Lung (tissue), 12 donors: ENCODE measurements around the gene UGP2. TPM values are rescaled to one million over a fixed set of nuclear protein-coding genes. Genes with fewer than 3 reads are reported as not detected.

ENCODE experiments used
- ATAC-seq: fragments of 200-7000 bp; cut with Tn5 transposase; one replicate; pipeline ENCODE4 v1.9.1; 2020; ENCODE audit warnings: moderate number of reproducible peaks; ENCODE audit not compliant: insufficient read depth, low FRiP score
- DNase-seq, 3 donors: peaks; one replicate each; pipeline ENCODE4 v3.0.0-alpha.2; 2013 to 2017
- H3K27ac ChIP-seq, 2 donors: one replicate each; pipeline ENCODE4 v1.5.1; 2013; ENCODE audit warnings: mild to moderate bottlenecking in 2 of 2, moderate library complexity in 2 of 2, control low read depth in 1 of 2, inconsistent platforms in 1 of 2, low read depth in 1 of 2, low read length in 1 of 2
- H3K27me3 ChIP-seq, 3 donors: one replicate each; pipeline ENCODE4 v1.5.1; 2013; ENCODE audit warnings: low read length in 2 of 3; ENCODE audit not compliant: control insufficient read depth in 3 of 3, insufficient read depth in 3 of 3
- H3K36me3 ChIP-seq, 4 donors: one replicate each; pipeline ENCODE4 v1.5.1; 2013; ENCODE audit warnings: low read length in 4 of 4, mild to moderate bottlenecking in 1 of 4, moderate library complexity in 1 of 4; ENCODE audit not compliant: control insufficient read depth in 4 of 4, insufficient read depth in 4 of 4
- H3K4me1 ChIP-seq, 5 donors: one replicate each; pipeline ENCODE4 v1.5.1; 2013; ENCODE audit warnings: low read length in 5 of 5, mild to moderate bottlenecking in 2 of 5, moderate library complexity in 1 of 5; ENCODE audit not compliant: control insufficient read depth in 5 of 5, insufficient read depth in 5 of 5
- H3K4me3 ChIP-seq: one replicate; pipeline ENCODE4 v1.5.1; 2013; ENCODE audit warnings: mild to moderate bottlenecking, control low read depth, moderate library complexity
- H3K9ac ChIP-seq, 2 donors: one replicate each; pipeline ENCODE4 v1.5.1; 2013; ENCODE audit warnings: low read length in 2 of 2, control low read depth in 1 of 2; ENCODE audit not compliant: insufficient read depth in 1 of 2
- H3K9me3 ChIP-seq, 4 donors: one replicate each; pipeline ENCODE4 v1.5.1; 2013; ENCODE audit warnings: low read length in 3 of 4, mild to moderate bottlenecking in 1 of 4, moderate library complexity in 1 of 4; ENCODE audit not compliant: control insufficient read depth in 4 of 4, insufficient read depth in 3 of 4
- CTCF ChIP-seq: IDR thresholded peaks from 2 replicates; pipeline ENCODE4 v1.5.1; 2012; ENCODE audit warnings: mild to moderate bottlenecking; ENCODE audit errors: control extremely low read depth, extremely low read depth
- WGBS, 2 donors: extraction: QIAGEN DNeasy Blood & Tissue Kit; methylation state at CpG; one replicate each; pipeline ENCODE4 v1.1.7; 2013; 5-methylcytosine and 5-hydroxymethylcytosine counted together
- polyA plus RNA-seq, 2 donors: library from polyadenylated mRNA; stranded (reverse); fragments of 200-250 nt; gene quantifications; one replicate each; pipeline ENCODE4 v1.2.1, GENCODE V29; 2013
- total RNA-seq, 2 donors: library from RNA; depleted of rRNA in 1 of 2; stranded (reverse); fragments of >200 nt in 1 of 2; gene quantifications; one replicate each; pipeline ENCODE4 v1.2.1, GENCODE V29; 2014 to 2021
- donor health status: control.
- donor health status: control.
- donor health status: Bipolar disorder and iron deficiency.
- donor health status: healthy.
- donor health status: DM: yes; HTN: yes; CAD: no.

Gene UGP2
- total and polyA plus RNA-seq, 4 donors = 59.2 to 156 (median 107) TPM

GRCh38 chr2:63853527-63854310 is 12.0 kb downstream of the UGP2 start:
- no peak overlapping the region for H3K9ac ChIP-seq
- no peak for TF ChIP-seq CTCF

GRCh38 chr2:63855418-63856302 is 14.0 kb downstream of the UGP2 start:
- no peak for TF ChIP-seq CTCF
- Histone ChIP-seq H3K9me3 (no peaks in the 10 kb centered on the region), H3K4me3 (no peak overlapping the region), H3K36me3 (peaks cover 10 to 17% (median 15%) of the 10 kb centered on the region in 4 donors), H3K27ac (no peak overlapping the region), H3K27me3 (no peaks in the 10 kb centered on the region), H3K4me1 (peaks cover 0 to 30% (median 0%) of the 10 kb centered on the region in 5 donors), H3K9ac (no peak overlapping the region)
- ATAC-seq (no peak), DNase-seq (no peak)
- 78 to 92% methylated on average over 14 of the region's 14 CpGs for WGBS, 2 donors

More at GRCh38 chr2:63853527-63854310, 12.0 kb downstream of the UGP2 start:
- Histone ChIP-seq H3K4me3 (no peak overlapping the region), H3K9me3 (no peaks in the 10 kb centered on the region), H3K36me3 (peaks cover 8 to 10% (median 10%) of the 10 kb centered on the region in 4 donors), H3K27me3 (no peaks in the 10 kb centered on the region), H3K27ac (peak overlapping the region; percentile 70 to 77), H3K4me1 (peaks cover 0 to 37% (median 7%) of the 10 kb centered on the region in 5 donors)
- DNase-seq = no peak
- no peak for ATAC-seq
- 73 to 81% methylated on average over 4 of the region's 4 CpGs for WGBS, 2 donors

GRCh38 chr2:63856303-63856603 is 14.6 kb downstream of the UGP2 start:
- 32 to 66% methylated on average over 5 of the region's 5 CpGs for WGBS, 2 donors
- H3K27me3 ChIP-seq = no peaks in the 10 kb centered on the region
- DNase-seq (no peak), ATAC-seq (no peak)
- no peak for TF ChIP-seq CTCF
- H3K4me1 ChIP-seq = peaks cover 0 to 31% (median 0%) of the 10 kb centered on the region in 5 donors
- no peaks in the 10 kb centered on the region for H3K9me3 ChIP-seq
- peaks cover 10 to 19% (median 16%) of the 10 kb centered on the region in 4 donors for H3K36me3 ChIP-seq
- H3K9ac ChIP-seq = no peak overlapping the region
- H3K4me3 ChIP-seq = no peak overlapping the region
- H3K27ac ChIP-seq = no peak overlapping the region
